ENCODE measurements around the gene HAPLN2. TPM values are rescaled to one million over a fixed set of nuclear protein-coding genes. Genes with fewer than 3 reads are reported as not detected.

Gene HAPLN2
- polyA plus RNA-seq, 1 donor (not counting 4 experiments of a cell fraction or from before 2014, with no cell fraction given), result not detected

DNA sequence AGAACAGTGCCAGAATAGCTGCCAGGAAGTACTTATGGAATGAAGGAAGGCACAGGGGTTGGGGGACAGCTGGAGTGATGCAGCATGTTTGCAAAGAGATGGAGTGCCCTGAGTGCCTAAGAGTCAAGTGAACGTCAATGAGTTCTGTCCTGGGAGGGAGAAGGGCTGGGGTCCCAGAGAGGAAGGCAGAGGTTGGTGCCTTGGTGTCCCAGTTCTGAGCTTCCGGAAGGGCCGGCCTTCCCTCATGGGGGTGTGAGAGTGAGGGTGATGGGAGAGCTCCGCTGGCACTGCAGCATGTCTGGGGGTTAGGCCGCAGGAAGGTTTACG, 40.4 kb downstream of the HAPLN2 start:
- peaks cover 26% of the 10 kb centered on the region for H3K4me1 ChIP-seq (ENCODE audit: control insufficient read depth, extremely low read depth, insufficient read depth, low read length)
- no peaks in the 10 kb centered on the region for H3K36me3 ChIP-seq (ENCODE audit: control insufficient read depth in 2 of 2, extremely low read depth in 1 of 2, insufficient read depth in 2 of 2, low read length in 2 of 2)
- dilution Hi-C loops (cut with MboI; ENCODE audit: extremely low pct_ligation_motif_present, low sequenced_read_pairs), result no loop called here
- TF ChIP-seq, protein P1, sequence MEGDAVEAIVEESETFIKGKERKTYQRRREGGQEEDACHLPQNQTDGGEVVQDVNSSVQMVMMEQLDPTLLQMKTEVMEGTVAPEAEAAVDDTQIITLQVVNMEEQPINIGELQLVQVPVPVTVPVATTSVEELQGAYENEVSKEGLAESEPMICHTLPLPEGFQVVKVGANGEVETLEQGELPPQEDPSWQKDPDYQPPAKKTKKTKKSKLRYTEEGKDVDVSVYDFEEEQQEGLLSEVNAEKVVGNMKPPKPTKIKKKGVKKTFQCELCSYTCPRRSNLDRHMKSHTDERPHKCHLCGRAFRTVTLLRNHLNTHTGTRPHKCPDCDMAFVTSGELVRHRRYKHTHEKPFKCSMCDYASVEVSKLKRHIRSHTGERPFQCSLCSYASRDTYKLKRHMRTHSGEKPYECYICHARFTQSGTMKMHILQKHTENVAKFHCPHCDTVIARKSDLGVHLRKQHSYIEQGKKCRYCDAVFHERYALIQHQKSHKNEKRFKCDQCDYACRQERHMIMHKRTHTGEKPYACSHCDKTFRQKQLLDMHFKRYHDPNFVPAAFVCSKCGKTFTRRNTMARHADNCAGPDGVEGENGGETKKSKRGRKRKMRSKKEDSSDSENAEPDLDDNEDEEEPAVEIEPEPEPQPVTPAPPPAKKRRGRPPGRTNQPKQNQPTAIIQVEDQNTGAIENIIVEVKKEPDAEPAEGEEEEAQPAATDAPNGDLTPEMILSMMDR (optimal IDR thresholded peaks at IDR 0.05 in 1 of 3, IDR thresholded peaks at IDR 0.05 in 1 of 3, conservative IDR thresholded peaks at IDR 0.05 in 1 of 3; ENCODE audit: extremely low read depth in 1 of 3, insufficient read depth in 2 of 3, low read length in 3 of 3), result no peak
- TF ChIP-seq EZH2 (IDR thresholded peaks at IDR 0.05; ENCODE audit: low read length), result no peak
- H2AFZ ChIP-seq (ENCODE audit: control insufficient read depth, low read length), result peak overlapping the region; percentile 14
- no peaks in the 10 kb centered on the region for H3K79me2 ChIP-seq (ENCODE audit: control insufficient read depth, insufficient read depth, low read length)
- H3K27me3 ChIP-seq (ENCODE audit: control insufficient read depth, extremely low read depth, insufficient read depth, low read length), result peaks cover 33% of the 10 kb centered on the region
- no peak overlapping the region for H3K4me3 ChIP-seq (ENCODE audit: control insufficient read depth in 2 of 3, extremely low read depth in 1 of 3, insufficient read depth in 2 of 3, low read depth in 1 of 3, low read length in 3 of 3)
- no peak for FAIRE-seq
- H3K9ac ChIP-seq (ENCODE audit: control insufficient read depth, extremely low read depth, insufficient read depth, low read length), result no peak overlapping the region
- no peaks in the 10 kb centered on the region for H3K9me3 ChIP-seq (ENCODE audit: control insufficient read depth, low read depth, low read length)
- H3K9me1 ChIP-seq (ENCODE audit: control insufficient read depth, extremely low read depth, insufficient read depth, low read length), result no peaks in the 10 kb centered on the region
- peaks cover 4% of the 10 kb centered on the region for H4K20me1 ChIP-seq (ENCODE audit: control insufficient read depth, extremely low read depth, insufficient read depth, low read length)
- H3K4me2 ChIP-seq (ENCODE audit: control insufficient read depth, extremely low read depth, insufficient read depth, low read depth, low read length), result peak overlapping the region; percentile 52
- H3K27ac ChIP-seq (ENCODE audit: control insufficient read depth, insufficient read depth, low read length), result no peak overlapping the region
- no peak for DNase-seq (ENCODE audit: low read depth, low spot score)

DNA sequence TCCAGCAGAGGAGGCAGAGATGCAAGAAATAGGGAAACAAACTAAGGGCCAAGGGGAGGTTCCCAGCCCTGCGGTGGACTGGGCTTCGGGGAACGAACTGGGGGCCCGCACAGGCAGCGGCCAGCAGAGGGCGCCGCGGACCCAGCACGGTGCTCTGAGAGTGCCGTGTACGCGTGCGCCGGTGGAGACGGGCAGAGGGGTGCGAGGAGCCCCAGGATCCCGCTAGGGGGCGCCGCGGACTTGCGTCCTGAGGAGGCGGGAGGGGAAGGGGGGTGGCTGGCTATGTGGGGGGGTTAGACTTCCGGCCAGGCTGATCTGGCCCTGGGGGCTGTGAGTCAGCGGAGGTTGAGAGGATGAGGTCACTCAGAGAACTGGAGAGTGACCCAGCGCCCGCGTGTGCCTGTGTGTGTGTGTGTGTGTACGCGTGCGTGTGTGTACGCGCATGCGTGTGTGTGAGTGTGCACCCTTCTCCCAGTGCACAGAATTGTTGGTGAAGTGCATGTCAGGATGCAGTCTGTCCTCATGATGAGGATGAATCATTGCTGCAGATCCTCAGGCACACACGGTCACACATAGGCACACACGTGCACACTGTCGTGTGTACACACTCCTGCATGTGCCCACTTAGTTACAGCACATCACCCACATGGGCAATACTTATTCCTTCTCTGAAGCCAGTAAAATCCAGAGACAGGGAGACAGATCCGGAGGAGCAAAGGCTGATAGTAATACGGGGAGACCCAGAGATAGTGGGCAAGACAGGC, 41.0 kb downstream of the HAPLN2 start:
- no peaks in the 10 kb centered on the region for H3K9me3 ChIP-seq (ENCODE audit: control insufficient read depth, low read depth, low read length)
- dilution Hi-C loops (cut with MboI; ENCODE audit: extremely low pct_ligation_motif_present, low sequenced_read_pairs), result no loop called here
- H3K4me2 ChIP-seq (ENCODE audit: control insufficient read depth, extremely low read depth, insufficient read depth, low read depth, low read length), result peak overlapping the region; percentile 52
- TF ChIP-seq EZH2 (IDR thresholded peaks at IDR 0.05; ENCODE audit: low read length), result no peak
- TF ChIP-seq, protein P1 (optimal IDR thresholded peaks at IDR 0.05 in 1 of 3, IDR thresholded peaks at IDR 0.05 in 1 of 3, conservative IDR thresholded peaks at IDR 0.05 in 1 of 3; ENCODE audit: extremely low read depth in 1 of 3, insufficient read depth in 2 of 3, low read length in 3 of 3), result peak; percentile 93 to 100 (median 97)
- H3K27me3 ChIP-seq (ENCODE audit: control insufficient read depth, extremely low read depth, insufficient read depth, low read length), result peaks cover 28% of the 10 kb centered on the region
- H3K9ac ChIP-seq (ENCODE audit: control insufficient read depth, extremely low read depth, insufficient read depth, low read length), result no peak overlapping the region
- no peak for FAIRE-seq
- no peak overlapping the region for H3K4me3 ChIP-seq (ENCODE audit: control insufficient read depth in 2 of 3, extremely low read depth in 1 of 3, insufficient read depth in 2 of 3, low read depth in 1 of 3, low read length in 3 of 3)
- no peaks in the 10 kb centered on the region for H3K36me3 ChIP-seq (ENCODE audit: control insufficient read depth in 2 of 2, extremely low read depth in 1 of 2, insufficient read depth in 2 of 2, low read length in 2 of 2)
- H3K4me1 ChIP-seq (ENCODE audit: control insufficient read depth, extremely low read depth, insufficient read depth, low read length), result peaks cover 26% of the 10 kb centered on the region
- H3K9me1 ChIP-seq (ENCODE audit: control insufficient read depth, extremely low read depth, insufficient read depth, low read length), result no peaks in the 10 kb centered on the region
- H2AFZ ChIP-seq (ENCODE audit: control insufficient read depth, low read length), result peak overlapping the region; percentile 14
- DNase-seq (ENCODE audit: low read depth, low spot score), result peak; percentile 95
- H3K79me2 ChIP-seq (ENCODE audit: control insufficient read depth, insufficient read depth, low read length), result no peaks in the 10 kb centered on the region
- H4K20me1 ChIP-seq (ENCODE audit: control insufficient read depth, extremely low read depth, insufficient read depth, low read length), result peaks cover 4% of the 10 kb centered on the region
- peak overlapping the region; percentile 15 for H3K27ac ChIP-seq (ENCODE audit: control insufficient read depth, insufficient read depth, low read length)

Data from keratinocyte (primary cell).